Fibroblast of skin of abdomen (primary cell): ENCODE measurements around the gene RPS6KL1.

Experiments used
- DNase-seq: peaks from one replicate; pipeline ENCODE4 v3.0.0-alpha.2; 2013

Gene RPS6KL1

DNA sequence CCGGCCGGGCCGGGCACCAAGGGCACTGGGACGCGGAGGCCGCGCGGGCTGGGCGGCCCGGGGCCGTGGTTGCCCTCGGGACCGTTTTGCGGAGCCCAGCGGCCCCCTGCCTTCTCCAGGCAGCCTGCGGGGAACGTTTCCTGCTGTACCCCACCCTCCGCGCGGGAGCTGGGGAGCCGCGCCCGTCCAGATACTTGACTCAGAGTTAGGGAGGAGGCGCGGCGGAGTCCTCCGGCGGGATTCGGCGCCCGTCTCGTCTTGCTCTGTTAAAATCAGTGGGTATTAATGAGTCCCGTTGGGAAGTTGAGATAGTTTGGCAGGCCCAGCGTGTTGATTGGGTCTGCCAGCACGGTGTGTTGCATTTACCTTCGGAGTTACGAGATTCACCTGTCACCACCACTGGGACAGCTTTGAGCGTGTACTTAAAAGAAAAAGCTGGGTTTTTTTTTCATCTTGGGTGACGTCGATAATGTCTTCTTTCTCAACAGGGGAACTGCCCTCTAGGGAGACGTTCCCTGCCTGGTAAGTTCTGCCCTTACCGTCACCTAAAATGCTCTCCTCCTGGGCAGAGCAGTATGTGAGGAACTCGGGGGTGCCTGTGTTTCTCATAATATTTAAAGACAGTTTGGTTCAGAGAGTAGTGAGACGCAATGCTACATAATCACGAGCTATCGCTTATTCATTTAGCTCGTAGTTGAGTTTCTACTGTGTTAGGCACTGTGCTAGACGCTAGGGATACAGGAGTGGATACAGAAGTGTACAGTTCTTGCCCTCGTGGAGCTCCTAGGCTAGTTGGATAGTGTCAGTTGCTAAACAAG is 40.7 kb downstream of the RPS6KL1 start:
- DNase-seq, result no peak

DNA sequence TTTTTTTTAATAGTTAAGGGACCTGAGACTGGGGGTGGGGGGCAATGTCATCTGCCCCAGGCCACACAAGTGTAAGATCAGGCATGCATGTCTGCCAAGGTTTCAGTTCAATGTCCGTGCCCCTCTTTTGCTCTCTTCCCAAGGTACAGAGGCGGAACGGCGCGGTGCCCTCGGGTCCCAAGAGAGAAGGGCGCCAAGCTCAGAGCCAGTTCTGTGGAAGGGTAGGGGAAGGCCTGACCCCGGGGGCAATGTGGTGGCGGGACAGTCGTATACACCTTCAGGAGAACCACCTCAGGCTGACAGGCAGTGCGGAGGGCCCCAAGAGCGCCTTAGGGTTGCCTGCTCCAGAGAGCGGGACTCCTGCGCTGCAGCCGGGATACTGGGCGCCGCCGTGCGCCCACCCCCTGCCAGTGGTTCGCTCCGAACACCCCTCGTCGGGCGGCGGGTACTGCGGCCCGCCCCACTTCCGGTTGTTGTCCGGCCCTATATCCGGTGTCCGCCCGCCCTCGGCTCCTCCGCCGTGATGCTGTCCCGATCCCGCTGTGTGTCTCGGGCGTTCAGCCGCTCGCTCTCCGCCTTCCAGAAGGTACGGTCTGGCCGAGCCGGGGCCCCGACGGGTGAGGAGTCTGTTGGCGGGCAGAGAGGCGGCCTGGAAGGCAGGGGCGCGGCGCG is 41.5 kb downstream of the RPS6KL1 start, which contains the start of gene DLST:
Gene DLST (plus strand): TSS at position 486 of the 672 bp plus-strand sequence. CDS start 38 bp downstream, at position 524.
- DNase-seq, result peak; percentile 86

DNA sequence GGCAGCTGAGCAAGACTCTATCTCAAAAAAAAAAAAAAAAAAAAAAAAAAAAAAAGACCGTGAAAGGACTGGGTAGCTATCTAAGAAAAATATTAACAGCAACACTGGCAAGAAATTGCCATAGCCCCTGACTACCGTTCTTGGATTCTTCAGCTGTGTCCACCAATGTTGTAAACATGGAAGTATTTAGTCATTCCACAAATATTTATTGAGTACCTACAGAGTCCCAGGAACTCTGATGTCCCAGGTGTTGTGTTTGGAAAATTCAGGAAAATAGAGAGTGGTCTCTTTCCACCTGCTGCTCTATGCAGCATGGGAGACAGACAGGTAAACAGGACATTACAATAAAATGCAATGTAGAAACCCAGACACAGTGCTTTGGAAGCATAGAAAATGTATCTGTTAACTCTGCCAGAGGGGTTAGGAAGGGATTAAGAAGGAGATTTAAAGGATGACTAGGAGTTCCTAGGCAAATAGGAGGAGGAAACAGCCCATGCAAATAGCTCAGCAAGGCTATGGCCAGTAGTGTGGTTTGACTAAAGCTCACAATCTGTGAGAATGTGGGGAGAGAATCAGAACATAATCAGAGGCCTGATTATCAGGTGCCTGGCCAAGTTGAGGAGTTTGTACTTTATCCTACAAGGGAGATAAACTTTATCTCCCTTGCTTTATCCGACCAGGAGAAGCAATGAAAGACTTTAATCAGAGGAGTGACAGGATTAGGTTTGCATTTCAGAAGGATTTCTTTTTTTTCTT is 43.5 kb downstream of the RPS6KL1 start:
- DNase-seq, result no peak

DNA sequence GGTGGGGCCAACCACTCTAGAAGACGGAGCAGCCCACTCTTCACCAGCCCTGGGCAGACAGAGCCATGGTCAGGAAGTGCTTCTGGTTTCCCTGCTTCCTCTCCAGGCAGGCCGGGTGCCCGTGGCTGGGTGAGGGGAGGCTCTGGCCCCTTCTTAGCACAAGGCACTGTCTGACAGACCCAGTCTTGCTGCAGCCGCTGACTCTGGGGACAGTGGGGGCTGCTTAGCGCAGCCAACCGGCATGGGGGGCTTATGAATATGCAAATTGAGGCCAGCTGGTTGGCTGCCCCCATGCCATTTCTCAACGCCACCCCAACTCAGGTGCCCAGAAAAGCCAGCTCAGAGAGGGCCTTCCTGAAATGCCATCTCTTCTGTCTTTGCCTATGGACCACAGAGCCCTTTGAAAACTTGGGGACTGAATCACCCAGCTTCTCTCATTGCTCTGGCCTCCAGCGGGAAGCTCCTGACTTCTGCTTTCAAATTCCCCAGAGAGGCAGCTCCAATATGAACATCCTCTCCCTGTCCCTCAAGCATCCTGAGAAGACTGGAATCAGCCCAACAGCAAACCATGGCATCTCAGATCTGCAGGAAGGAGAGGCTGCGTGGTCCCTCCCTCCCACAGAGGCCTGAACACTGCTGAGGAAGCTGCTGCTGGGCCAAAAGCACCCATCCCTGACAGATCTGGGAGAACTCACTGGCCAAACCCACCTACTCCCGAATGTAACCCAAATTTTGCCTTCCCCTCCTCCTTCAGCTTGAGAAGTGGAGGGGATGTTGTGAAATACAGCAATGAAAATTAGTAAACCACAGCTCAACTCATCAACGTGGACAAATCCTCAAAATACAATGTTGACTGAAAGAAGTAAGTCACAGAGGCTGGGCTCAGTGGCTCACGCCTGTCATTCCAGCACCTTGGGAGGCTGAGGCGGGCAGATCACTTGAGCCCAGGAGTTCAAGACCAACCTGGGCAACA is 46.8 kb downstream of the RPS6KL1 start, which contains the start of gene PROX2:
Gene PROX2 (minus strand): TSS at position 205 of the 973 bp plus-strand sequence. CDS start 12,311 bp downstream, outside the sequence.
- peak; percentile 40 for DNase-seq

DNA sequence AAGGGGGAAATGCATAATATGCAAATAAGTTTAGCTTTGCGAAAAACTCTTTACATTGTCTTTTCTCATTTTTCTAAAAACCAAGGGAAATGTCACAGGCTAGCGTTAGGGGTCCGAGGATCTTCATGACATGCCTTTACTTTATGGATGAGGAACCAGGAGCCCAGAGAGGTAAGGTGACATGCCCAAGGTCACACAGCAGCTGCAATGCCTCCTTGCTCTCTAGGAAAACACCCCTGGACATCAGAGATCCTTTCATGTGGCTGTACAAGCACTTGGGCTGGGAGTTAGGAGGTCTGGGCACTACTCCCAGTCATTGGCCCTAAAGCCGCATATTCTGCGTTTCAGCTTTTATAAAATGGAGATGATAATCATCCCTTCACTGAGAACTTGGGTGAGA is 47.9 kb downstream of the RPS6KL1 start:
- no peak for DNase-seq

DNA sequence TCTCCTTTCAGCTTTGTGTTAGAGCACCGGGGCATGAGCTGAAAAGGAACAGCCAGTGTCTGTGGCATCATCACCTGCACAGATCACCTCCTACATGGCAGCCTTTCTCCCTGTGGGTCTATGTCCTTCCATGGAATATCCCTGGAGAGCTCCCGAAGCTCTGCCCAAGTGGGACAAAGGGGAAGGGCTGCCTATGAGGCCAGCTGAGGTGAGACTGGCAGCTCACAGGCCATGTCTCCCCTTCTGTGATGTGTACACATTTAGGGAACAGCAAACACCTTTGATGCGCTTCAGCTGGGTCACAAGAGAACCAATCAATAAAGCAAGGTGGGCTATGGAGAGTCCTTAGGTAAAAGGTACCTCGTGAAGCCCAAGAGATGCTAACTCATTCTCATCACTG is 51.2 kb downstream of the RPS6KL1 start:
- no peak for DNase-seq

DNA sequence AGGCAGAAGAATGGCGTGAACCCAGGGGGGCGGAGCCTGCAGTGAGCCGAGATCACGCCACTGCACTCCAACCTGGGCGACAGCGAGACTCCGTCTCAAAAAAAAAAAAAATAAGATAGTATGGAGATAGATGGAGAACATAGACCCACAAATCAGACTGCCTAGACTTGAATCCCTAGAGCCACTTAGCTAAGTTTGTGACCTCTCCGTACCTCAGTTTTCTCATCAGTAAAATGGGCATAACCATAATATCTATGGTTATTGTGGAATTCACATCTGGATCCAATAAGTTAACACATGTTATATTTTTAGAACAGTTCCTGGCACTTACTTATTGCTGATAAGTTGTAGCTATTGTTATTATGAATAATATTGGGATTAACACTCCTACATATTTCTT is 54.3 kb downstream of the RPS6KL1 start:
- no peak for DNase-seq

DNA sequence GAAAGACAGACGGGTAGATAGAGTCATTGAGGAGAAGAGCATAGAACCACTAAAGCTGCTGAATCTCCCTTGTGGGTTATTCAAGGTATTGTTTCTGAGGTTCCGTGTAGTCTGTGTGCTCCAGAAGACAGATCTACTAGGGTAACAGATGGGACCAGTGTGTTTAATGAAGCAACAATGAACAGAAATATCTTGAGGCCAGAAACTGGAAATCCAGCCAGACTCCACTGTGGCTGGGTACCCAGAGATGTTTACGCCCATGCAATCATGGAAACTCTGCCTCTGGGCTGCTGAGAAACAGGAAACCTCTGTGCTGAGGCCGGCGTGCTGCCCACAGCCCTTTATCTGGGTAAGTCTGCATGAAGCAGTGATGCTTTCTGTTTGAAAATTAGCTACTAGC is 55.4 kb downstream of the RPS6KL1 start:
- DNase-seq, result peak; percentile 37

DNA sequence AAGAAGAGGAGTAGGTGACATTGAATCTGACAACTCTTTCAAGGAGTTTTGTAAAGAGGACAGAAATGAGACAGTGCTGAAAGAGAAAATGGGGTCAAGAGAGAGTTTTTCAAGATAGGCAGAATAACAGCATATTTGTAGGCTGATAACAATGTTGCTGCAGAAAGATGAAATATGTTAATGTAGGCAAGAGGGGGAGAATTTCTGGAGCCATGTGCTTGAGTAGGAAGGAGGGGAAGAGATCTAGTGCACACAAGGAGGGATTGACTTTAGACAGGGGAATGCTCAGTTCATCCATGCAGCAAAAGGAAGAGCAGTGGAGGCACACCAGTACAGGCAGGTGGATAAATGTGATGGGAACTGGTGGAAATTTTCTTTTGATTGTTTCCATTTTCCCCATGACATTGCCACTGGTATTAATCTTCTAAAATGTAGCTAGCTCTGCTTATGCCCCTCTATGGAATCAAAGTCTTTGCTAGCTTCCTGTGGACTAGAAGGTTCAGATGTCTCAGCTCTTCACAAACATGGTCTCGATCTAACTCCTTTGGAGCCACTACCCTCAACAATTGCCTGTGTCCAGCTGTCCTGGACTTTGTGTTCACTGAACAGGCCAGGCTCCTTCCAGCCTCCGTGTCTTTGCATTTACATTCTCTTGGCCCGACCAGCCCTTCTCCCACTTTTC is 56.2 kb downstream of the RPS6KL1 start:
- no peak for DNase-seq

DNA sequence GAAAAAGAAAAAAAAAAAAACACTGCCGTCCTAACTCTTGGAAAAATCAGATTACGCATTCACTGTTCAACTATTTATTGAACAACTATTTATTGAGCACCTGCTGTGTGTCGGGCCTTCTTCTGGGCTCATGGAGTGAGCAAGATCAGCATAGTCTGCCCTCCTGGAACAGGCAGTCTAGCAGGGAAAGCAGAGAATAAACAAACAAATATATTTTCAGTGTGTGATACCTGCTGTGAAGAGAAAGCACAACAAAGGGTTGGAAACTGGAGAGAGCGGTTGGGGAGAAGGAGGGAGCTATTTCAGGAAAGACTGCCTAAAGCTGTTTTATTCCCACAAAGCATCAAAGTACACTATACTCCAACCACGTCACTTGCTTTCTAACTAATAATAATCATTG is 57.9 kb downstream of the RPS6KL1 start:
- DNase-seq, result no peak

DNA sequence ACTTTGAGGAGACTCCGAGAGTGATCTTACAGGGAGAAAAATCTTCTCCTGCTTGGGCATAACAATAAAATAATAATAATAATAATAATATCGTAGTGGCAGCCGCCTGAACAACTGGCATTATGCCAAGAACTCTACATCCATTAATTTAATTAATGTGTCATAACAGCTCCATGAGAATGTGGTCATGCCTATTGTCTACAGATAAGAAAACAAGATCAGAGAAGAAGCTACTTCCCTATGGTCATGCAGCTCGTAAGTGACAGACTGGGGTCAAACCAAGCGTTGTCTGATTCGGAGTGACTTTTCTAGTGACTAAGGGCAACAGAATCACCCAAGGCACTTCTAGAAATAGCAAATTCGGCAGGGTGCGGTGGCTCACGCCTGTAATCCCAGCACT is 58.9 kb downstream of the RPS6KL1 start:
- no peak for DNase-seq

DNA sequence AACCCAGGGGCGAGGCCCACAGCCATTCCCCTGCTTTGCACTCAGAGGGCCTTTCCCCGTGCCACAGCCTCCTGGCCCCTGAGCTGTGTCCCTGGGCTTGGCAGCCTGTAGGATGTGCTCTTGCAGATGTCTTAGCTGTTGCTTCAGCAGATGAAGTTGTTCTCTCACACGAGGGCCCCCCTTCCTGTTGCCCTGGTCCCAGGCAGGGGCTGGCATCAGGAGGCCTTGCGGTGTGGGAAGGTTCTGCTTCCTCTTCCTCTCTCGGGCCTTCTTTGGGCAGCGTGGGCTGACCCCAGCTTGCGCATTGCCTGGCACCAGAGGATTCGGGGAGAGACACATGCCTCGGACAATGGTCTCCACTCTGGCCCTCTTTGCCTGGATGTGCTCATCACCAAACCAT is 59.8 kb downstream of the RPS6KL1 start:
- DNase-seq, result no peak

DNA sequence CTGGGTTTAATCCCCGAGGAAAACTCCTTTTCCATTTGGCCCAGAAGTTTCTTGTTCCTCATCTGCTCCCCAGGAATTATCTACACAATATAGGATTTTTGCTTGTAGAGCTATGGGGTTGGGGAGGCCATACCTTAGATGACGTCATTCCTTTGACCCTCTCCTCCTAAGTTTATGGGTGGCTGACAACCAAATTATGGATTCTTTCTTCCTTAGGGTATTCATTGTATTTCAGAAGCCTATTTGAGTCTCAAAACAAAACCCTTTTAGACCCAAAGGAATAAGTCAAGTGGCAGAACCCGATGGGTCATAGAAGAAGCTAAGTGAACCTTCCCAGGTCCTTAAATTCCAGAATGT is 61.3 kb downstream of the RPS6KL1 start:
- no peak for DNase-seq

DNA sequence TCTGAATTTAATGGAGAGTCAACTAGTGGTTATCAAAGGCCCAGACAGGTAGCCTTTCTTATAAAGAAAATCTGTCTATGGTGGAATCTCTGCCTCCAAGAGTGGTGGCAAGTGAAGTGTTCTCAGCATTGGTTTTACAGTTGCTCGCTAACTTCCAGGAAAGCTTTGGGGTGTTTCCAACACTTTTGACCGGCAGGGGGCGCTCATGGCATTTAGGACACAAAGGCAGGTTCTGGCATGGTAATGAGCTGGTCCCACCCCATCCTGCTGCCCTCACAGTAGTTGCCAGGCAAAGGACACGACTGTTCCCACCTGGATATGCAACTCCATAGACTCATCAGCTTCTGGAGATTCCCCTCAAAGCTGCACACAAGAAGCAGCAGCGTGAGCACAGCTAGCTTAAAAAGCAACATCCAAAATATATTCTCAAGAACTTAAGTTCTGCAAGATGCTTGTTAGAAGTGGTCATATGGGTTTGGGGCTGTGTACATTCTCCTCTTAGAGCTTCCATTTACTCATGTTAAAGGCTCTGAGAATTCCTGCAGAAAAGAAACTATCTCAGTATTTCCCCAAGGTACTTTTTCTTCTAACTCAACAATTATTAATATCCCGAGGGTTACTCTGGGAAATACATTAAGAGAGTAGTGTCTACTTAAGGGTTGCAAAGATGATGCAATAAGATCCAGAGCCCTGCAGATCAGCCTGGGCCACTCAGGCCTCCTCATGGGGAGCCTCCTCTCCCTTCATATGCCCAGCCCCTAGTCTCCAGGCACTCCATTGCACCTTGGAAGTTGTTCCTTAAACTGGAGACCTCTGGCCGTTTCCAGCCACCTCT is 61.9 kb downstream of the RPS6KL1 start:
- DNase-seq, result peak; percentile 85

DNA sequence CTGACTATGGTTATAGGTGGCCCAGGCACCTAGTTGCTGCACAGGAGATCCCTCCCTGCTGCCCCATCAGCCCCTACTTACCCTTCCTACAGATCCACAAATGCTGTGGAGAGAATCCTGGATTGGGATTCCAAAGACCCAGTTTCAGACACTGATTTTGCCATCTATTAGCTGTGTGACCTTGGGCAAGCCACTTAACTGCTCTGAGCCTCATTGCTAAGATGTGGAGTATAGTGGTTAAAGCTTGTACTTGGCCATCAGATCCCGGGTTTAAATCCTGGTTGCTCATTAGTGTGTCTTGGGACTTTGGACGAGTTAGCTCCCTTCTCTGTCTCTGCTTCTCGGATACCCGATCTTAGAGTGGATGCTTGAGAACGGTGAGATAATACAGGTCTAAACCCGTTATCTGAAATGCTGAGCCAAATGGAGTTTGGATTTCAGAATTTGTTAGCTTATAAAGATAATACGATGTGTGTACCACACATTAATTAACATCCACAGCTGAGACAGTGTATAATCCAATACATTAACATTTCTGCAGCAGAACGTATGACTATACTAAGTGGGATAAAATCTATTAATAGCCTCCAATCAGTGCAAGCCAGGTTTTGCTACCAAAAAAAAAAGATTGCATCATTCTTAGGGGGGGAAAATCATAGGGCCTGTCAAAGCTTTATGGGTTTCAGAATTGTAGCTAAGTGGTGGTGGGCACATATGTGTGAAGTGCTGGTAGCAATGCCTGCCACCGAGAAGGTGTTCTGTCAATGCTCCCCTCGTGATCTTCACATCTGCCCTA is 63.1 kb downstream of the RPS6KL1 start:
- DNase-seq, result peak; percentile 58

DNA sequence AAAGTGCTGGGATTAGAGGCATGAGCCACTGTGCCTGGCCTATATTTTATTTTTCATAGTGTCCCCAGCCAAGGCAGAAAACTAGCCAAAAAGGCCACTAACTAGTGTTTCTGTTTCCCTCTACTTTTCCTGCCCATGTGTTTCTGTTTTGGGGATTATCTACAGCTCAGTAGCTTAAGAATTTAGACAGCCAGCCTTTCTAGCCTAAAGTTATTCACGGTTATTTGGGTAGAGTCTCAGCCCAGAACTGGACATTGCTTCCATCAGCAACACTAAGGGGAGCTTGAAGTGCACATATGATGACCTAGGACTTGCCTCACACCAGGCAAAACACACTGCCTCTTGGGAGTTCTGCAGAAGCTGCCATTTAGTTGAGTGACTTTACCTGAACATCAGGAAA is 65.0 kb downstream of the RPS6KL1 start:
- peak; percentile 60 for DNase-seq

DNA sequence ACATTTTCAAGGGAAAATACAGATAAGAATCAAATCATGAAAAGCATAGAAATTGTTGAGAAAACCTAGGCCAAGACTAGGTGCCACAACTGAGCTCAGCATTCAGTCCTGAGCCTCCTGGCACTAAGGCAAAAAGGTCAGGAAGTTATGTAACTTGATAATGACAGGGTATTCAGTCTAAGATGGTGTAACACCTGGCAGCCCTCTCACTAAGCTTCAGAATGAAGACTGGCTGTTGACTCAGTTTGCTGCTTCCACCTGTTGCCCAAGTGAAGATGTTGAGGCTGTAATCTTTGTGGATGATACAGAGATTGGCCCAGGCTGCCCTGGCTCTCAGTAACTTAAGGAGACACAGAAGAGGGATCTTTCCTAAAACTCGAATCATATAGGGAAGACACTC is 66.7 kb downstream of the RPS6KL1 start:
- no peak for DNase-seq

DNA sequence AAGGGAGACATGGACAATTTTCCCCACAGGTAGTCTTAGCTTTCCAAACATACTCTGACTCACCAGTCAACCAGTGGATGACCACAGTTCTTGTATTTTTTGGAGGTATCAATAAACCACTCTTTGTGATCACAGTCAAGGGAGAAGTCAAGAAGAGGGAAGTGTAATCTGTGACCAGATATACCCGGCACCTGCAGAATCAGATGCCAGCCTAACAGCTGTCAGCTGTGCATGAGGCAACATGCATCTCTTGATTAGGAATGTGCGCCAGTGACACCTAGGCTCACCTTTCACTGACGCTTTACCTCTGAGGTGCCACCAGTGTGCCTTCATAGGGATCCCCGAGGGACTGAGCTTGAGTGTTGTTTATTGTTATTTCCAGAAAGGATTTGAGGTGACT is 67.1 kb downstream of the RPS6KL1 start:
- no peak for DNase-seq

DNA sequence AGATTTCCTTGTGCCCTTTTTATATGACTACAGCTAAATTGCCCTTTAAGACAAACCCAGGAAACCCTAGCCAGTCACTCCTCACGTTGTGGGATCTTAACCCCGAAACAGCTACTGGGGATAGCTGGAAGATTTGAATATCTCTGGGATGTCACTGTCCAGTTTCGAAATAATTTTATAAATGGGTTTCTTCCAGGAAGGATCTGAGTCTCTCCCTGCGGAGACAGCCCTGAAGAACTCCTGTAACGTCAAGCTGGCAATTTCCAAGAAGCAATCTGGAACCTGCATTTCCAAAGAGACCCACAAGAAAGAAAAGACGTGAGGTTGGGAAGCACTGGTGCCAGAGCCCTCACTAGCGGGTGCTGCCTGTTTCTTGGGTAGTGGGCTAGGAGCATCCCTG is 68.0 kb downstream of the RPS6KL1 start:
- no peak for DNase-seq
